Upper lobe of right lung (tissue), 1 donor: ENCODE measurements around the gene TNNT2. TPM values are rescaled to one million over a fixed set of nuclear protein-coding genes. Genes with fewer than 3 reads are reported as not detected.
A peak's percentile ranks its signal among the peaks of the same experiment; 100 is the strongest.

Experiments used
- ATAC-seq: fragments of 200-7000 bp; cut with Tn5 transposase; one replicate; pipeline ENCODE4 v1.9.1; 2020; ENCODE audit warnings: mild to moderate bottlenecking, moderate library complexity
- DNase-seq: peaks from one replicate; pipeline ENCODE4 v3.0.0-alpha.2; 2020
- H3K27ac ChIP-seq: fragments of 200-600 bp; one replicate; pipeline ENCODE4 v1.8.0; 2022
- H3K27me3 ChIP-seq: fragments of 200-600 bp; one replicate; pipeline ENCODE4 v1.8.0; 2022; ENCODE audit warnings: mild to moderate bottlenecking
- H3K36me3 ChIP-seq: fragments of 200-600 bp; one replicate; pipeline ENCODE4 v1.8.0; 2022
- H3K4me1 ChIP-seq: fragments of 200-600 bp; one replicate; pipeline ENCODE4 v1.8.0; 2022
- H3K4me3 ChIP-seq: fragments of 200-600 bp; one replicate; pipeline ENCODE4 v1.8.0; 2022; ENCODE audit warnings: mild to moderate bottlenecking
- H3K9me3 ChIP-seq: fragments of 200-600 bp; one replicate; pipeline ENCODE4 v1.8.0; 2022
- CTCF ChIP-seq: fragments of 200-600 bp; IDR thresholded peaks from one replicate; pipeline ENCODE4 v1.8.0; 2022; ENCODE audit warnings: antibody characterized with exemption
- intact Hi-C: fragments of 100-400 bp; cut with DNase I; formaldehyde crosslinking; loops from one replicate; pipeline ENCODE4 v1.11.0; 2022
- total RNA-seq: library from RNA; stranded (reverse); fragmentation: NEBNext Ultra II Directional; extraction: Animal tissue kit (Norgen Biotek cat#: 25700); gene quantifications from one replicate; pipeline ENCODE4 v1.2.1, GENCODE V29; 2021
- donor health status: DM: no; HTN: yes; CAD: no; lungs with severe emphysema.

Gene TNNT2
- total RNA-seq, 1 donor from 2014 or later = 6.4 TPM

- Histone ChIP-seq H3K36me3 (no peaks in the 10 kb centered on the region), H3K4me1 (no peaks in the 10 kb centered on the region), H3K27ac (no peak overlapping the region), H3K9me3 (no peaks in the 10 kb centered on the region), H3K27me3 (no peaks in the 10 kb centered on the region), H3K4me3 (no peak overlapping the region)
- DNase-seq = peak; percentile 31
- no peak for ATAC-seq
- intact Hi-C loops = no loop called here
- TF ChIP-seq CTCF = no peak
These were observed 57.2 kb downstream of the TNNT2 start for GRCh38 chr1:201320168-201320788.

DNA sequence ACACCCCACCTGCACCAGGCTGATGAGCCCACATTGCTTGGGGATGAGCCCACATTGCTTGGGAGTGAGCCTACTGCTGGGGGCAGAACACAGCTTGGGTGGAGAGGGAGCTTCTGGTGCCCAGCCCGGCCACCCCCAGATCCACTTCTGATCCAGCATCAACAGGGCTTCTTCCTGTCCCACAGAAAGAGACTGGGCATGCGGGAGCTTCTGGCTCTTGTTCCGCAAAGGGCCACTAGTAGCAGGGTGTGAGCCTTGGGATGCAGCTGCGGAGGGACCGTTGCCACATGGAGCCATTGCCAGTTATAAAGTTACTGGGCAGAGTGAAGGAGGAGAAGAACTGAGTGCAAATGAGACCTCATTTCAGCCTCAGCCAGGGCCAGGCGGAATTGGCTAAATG lies 57.8 kb downstream of the TNNT2 start:
- Histone ChIP-seq H3K27ac (no peak overlapping the region), H3K4me1 (no peaks in the 10 kb centered on the region), H3K9me3 (no peaks in the 10 kb centered on the region), H3K4me3 (no peak overlapping the region), H3K27me3 (no peaks in the 10 kb centered on the region), H3K36me3 (no peaks in the 10 kb centered on the region)
- peak; percentile 15 for DNase-seq
- intact Hi-C loops = no loop called here
- no peak for TF ChIP-seq CTCF
- no peak for ATAC-seq

- no peaks in the 10 kb centered on the region for H3K36me3 ChIP-seq
- DNase-seq = peak; percentile 49
These were observed 58.8 kb downstream of the TNNT2 start for GRCh38 chr1:201318504-201319340.

GRCh38 chr1:201317551-201317950 lies 59.9 kb downstream of the TNNT2 start:
- no peak overlapping the region for H3K27ac ChIP-seq
- DNase-seq = peak; percentile 48
- no peaks in the 10 kb centered on the region for H3K36me3 ChIP-seq
- H3K4me1 ChIP-seq = no peaks in the 10 kb centered on the region
- no peak for ATAC-seq
- no peaks in the 10 kb centered on the region for H3K9me3 ChIP-seq
- H3K4me3 ChIP-seq = no peak overlapping the region
- no peaks in the 10 kb centered on the region for H3K27me3 ChIP-seq
- TF ChIP-seq CTCF = no peak
- intact Hi-C loops = no loop called here

More at GRCh38 chr1:201318504-201319340, 58.8 kb downstream of the TNNT2 start:
- H3K4me3 ChIP-seq = no peak overlapping the region
- H3K27me3 ChIP-seq = no peaks in the 10 kb centered on the region
- intact Hi-C loops = no loop called here
- no peaks in the 10 kb centered on the region for H3K4me1 ChIP-seq
- no peak for ATAC-seq
- TF ChIP-seq CTCF = no peak
- no peak overlapping the region for H3K27ac ChIP-seq
- H3K9me3 ChIP-seq = no peaks in the 10 kb centered on the region

DNA sequence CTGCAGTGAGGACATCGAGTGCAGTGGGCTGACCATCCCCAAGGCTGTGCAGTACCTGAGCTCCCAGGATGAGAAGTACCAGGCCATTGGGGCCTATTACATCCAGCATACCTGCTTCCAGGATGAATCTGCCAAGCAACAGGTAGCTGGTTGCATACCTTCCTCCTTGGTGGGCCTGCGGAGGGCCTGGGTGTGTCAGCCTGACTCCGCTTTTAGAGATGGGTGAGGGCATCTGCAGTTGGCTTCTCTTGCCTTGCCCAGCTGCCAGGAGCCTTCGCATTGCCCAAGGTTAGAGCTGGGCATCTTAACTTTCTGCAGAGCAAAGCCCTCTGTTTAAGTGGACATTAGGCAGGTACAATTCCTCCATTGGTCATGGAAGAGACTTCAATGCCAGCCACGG lies 60.9 kb downstream of the TNNT2 start:
- Histone ChIP-seq H3K27me3 (no peaks in the 10 kb centered on the region), H3K36me3 (no peaks in the 10 kb centered on the region), H3K27ac (no peak overlapping the region), H3K4me3 (no peak overlapping the region), H3K9me3 (no peaks in the 10 kb centered on the region), H3K4me1 (peaks cover 5% of the 10 kb centered on the region)
- TF ChIP-seq CTCF = no peak
- intact Hi-C loops = no loop called here
- no peak for DNase-seq
- ATAC-seq = no peak
